HL-60 (cell line): ENCODE results near the gene SCGN.

Source experiments
- DNase-seq, 2 experiments: peaks; one replicate each; pipeline ENCODE4 v3.0.0-alpha.2; 2010 to 2020; ENCODE audit warnings: low read depth in 1 of 2, low spot score in 1 of 2
- H3K27ac ChIP-seq: fragments of 250-450 bp; sonication (Bioruptor Pico); replicated peaks from 2 replicates; pipeline ENCODE4 v1.5.1; 2020; ENCODE audit warnings: mild to moderate bottlenecking, moderate library complexity
- H3K27me3 ChIP-seq: fragments of 250-450 bp; sonication (Bioruptor Pico); 2 replicates; pipeline ENCODE4 v1.5.1; 2021; ENCODE audit warnings: mild to moderate bottlenecking, moderate library complexity; ENCODE audit not compliant: insufficient read depth, poor library complexity, severe bottlenecking
- H3K4me3 ChIP-seq: replicated peaks from 2 replicates; pipeline ENCODE4 v1.5.1; 2011; ENCODE audit warnings: mild to moderate bottlenecking, control low read depth, low read length; ENCODE audit not compliant: insufficient read depth
- CTCF ChIP-seq: IDR thresholded peaks from one replicate; pipeline ENCODE4 v1.5.1; 2011; ENCODE audit warnings: low read length, control low read depth, inconsistent platforms; ENCODE audit not compliant: insufficient read depth
- GABPA ChIP-seq: IDR thresholded peaks from 2 replicates; pipeline ENCODE4 v1.6.1; 2012; ENCODE audit warnings: low read depth
- POLR2AphosphoS5 ChIP-seq: IDR thresholded peaks from 2 replicates; pipeline ENCODE4 v1.6.1; 2012; ENCODE audit warnings: low read depth
- REST ChIP-seq: IDR thresholded peaks from 2 replicates; pipeline ENCODE4 v1.6.1; 2012; ENCODE audit warnings: low read depth; ENCODE audit not compliant: insufficient replicate concordance
- SPI1 ChIP-seq: IDR thresholded peaks from 2 replicates; pipeline ENCODE4 v1.6.1; 2012; ENCODE audit warnings: low read depth, mild to moderate bottlenecking, borderline replicate concordance

Gene SCGN

GRCh38 chr6:25675167-25675566, 23.2 kb downstream of the SCGN start:
- no peak for TF ChIP-seq GABPA
- TF ChIP-seq POLR2AphosphoS5 = no peak
- TF ChIP-seq CTCF = no peak
- no peak for TF ChIP-seq REST
- no peak for TF ChIP-seq SPI1
- no peaks in the 10 kb centered on the region for H3K27me3 ChIP-seq

GRCh38 chr6:25676775-25677174, 24.8 kb downstream of the SCGN start:
- TF ChIP-seq POLR2AphosphoS5 (no peak), CTCF (no peak), GABPA (no peak), REST (no peak), SPI1 (no peak)
- no peak for DNase-seq
- H3K4me3 ChIP-seq = no peak overlapping the region
- no peaks in the 10 kb centered on the region for H3K27me3 ChIP-seq
- no peak overlapping the region for H3K27ac ChIP-seq

More at GRCh38 chr6:25675167-25675566, 23.2 kb downstream of the SCGN start:
- Histone ChIP-seq H3K27ac (no peak overlapping the region), H3K4me3 (no peak overlapping the region)
- DNase-seq = no peak

- Histone ChIP-seq H3K27ac (no peak overlapping the region), H3K4me3 (no peak overlapping the region), H3K27me3 (no peaks in the 10 kb centered on the region)
- DNase-seq = no peak
- TF ChIP-seq GABPA = no peak
- no peak for TF ChIP-seq CTCF
- TF ChIP-seq REST = no peak
- TF ChIP-seq POLR2AphosphoS5 = no peak
- TF ChIP-seq SPI1 = no peak
Observed at GRCh38 chr6:25681848-25682247, 29.8 kb downstream of the SCGN start.
